Prostate gland (tissue), 2 donors: ENCODE data around the gene SNRNP48. TPM values are rescaled to one million over a fixed set of nuclear protein-coding genes. Genes with fewer than 3 reads are reported as not detected.

Experiments
- DNase-seq: peaks from one replicate; pipeline ENCODE4 v3.0.0-alpha.2; 2019; ENCODE audit warnings: low spot score
- H3K27ac ChIP-seq, 2 donors: fragments of 200-600 bp; sonication (generic); 2 replicates each; pipeline ENCODE4 v1.5.1; 2017 to 2019
- H3K27me3 ChIP-seq: fragments of 200-600 bp; sonication (generic); replicated peaks from 2 replicates; pipeline ENCODE4 v1.5.1; 2019; ENCODE audit not compliant: insufficient read depth
- H3K36me3 ChIP-seq, 2 donors: fragments of 200-600 bp; sonication (generic); 1 replicate in 1 of 2; 2 replicates in 1 of 2; pipeline versions ENCODE4 v1.5.1 to v1.8.1; 2017 to 2019
- H3K4me1 ChIP-seq: fragments of 200-600 bp; sonication (generic); replicated peaks from 2 replicates; pipeline ENCODE4 v1.5.1; 2019
- H3K4me3 ChIP-seq, 2 donors: fragments of 200-600 bp; sonication (generic); 2 replicates each; pipeline ENCODE4 v1.5.1; 2017 to 2019
- H3K9me3 ChIP-seq: fragments of 200-600 bp; sonication (generic); 2 replicates; pipeline ENCODE4 v1.5.1; 2017
- CTCF ChIP-seq, 4 experiments: fragments of 200-600 bp in 2 of 4; fragments of 450-650 bp in 2 of 4; sonication (generic) in 2 of 4; IDR thresholded peaks; 1 replicate in 3 of 4; 2 replicates in 1 of 4; pipeline ENCODE4 v1.5.1; 2016 to 2019; ENCODE audit warnings: antibody characterized with exemption in 4 of 4, mild to moderate bottlenecking in 2 of 4, moderate library complexity in 2 of 4
- POLR2A ChIP-seq: fragments of 450-650 bp; IDR thresholded peaks from one replicate; pipeline ENCODE4 v1.6.1; 2016; ENCODE audit warnings: antibody characterized with exemption, mild to moderate bottlenecking
- POLR2AphosphoS5 ChIP-seq: sonication (generic); formaldehyde crosslinking; IDR thresholded peaks from one replicate; pipeline ENCODE4 v1.6.1; 2017; ENCODE audit warnings: antibody characterized with exemption
- WGBS: methylation state at CpG from one replicate; pipeline ENCODE4 v1.1.5; 2018; 5-methylcytosine and 5-hydroxymethylcytosine counted together
- intact Hi-C: fragments of 100-400 bp; cut with DNase I; formaldehyde crosslinking; loops from one replicate; pipeline ENCODE4 v1.14.2; 2022
- total RNA-seq, 2 donors: library from RNA; depleted of rRNA; stranded (reverse); fragments of >200 nt; gene quantifications; one replicate each; pipeline ENCODE4 v1.1.0, GENCODE V29; 2016

Gene SNRNP48
- total RNA-seq, 2 donors from 2014 or later = 13.1 to 19.9 TPM

- Histone ChIP-seq H3K4me1 (peaks cover 11% of the 10 kb centered on the region), H3K27ac (no peak overlapping the region), H3K36me3 (no peaks in the 10 kb centered on the region), H3K27me3 (no peaks in the 10 kb centered on the region), H3K9me3 (no peaks in the 10 kb centered on the region), H3K4me3 (no peak overlapping the region)
- TF ChIP-seq POLR2AphosphoS5 = no peak
- TF ChIP-seq CTCF (IDR thresholded peaks at IDR 0.05) = no peak
- TF ChIP-seq POLR2A = no peak
- 94% methylated on average over 2 of the region's 2 CpGs for WGBS
- intact Hi-C loops = no loop called here
- no peak for DNase-seq
Observed at GRCh38 chr6:7546383-7546782, 43.6 kb upstream of the SNRNP48 start.

GRCh38 chr6:7546896-7547295, 43.1 kb upstream of the SNRNP48 start:
- intact Hi-C loops = no loop called here
- H3K9me3 ChIP-seq = no peaks in the 10 kb centered on the region
- peak overlapping the region in 1 of 2 donors; percentile 33 for H3K27ac ChIP-seq
- DNase-seq = peak; percentile 40
- H3K36me3 ChIP-seq = no peaks in the 10 kb centered on the region
- H3K4me3 ChIP-seq = no peak overlapping the region
- peaks cover 11% of the 10 kb centered on the region for H3K4me1 ChIP-seq
- no peaks in the 10 kb centered on the region for H3K27me3 ChIP-seq
- TF ChIP-seq CTCF (IDR thresholded peaks at IDR 0.05) (no peak), POLR2AphosphoS5 (peak; percentile 18), POLR2A (no peak)
- WGBS = 54% methylated on average over 4 of the region's 4 CpGs

- intact Hi-C loops = no loop called here
- Histone ChIP-seq H3K27ac (peak overlapping the region in 1 of 2 donors; percentile 33), H3K4me3 (no peak overlapping the region), H3K4me1 (peaks cover 11% of the 10 kb centered on the region), H3K36me3 (no peaks in the 10 kb centered on the region), H3K27me3 (no peaks in the 10 kb centered on the region), H3K9me3 (no peaks in the 10 kb centered on the region)
- 96% methylated on average over 4 of the region's 4 CpGs for WGBS
- TF ChIP-seq POLR2AphosphoS5 (no peak), CTCF (IDR thresholded peaks at IDR 0.05) (no peak), POLR2A (no peak)
- DNase-seq = no peak
Observed at GRCh38 chr6:7547315-7547714, 42.7 kb upstream of the SNRNP48 start.

- H3K4me1 ChIP-seq = peaks cover 4% of the 10 kb centered on the region
- no peaks in the 10 kb centered on the region for H3K36me3 ChIP-seq
- no peak overlapping the region for H3K4me3 ChIP-seq
- TF ChIP-seq POLR2AphosphoS5 (no peak), POLR2A (no peak), CTCF (IDR thresholded peaks at IDR 0.05) (no peak)
- intact Hi-C loops = no loop called here
- H3K9me3 ChIP-seq = no peaks in the 10 kb centered on the region
- H3K27me3 ChIP-seq = no peaks in the 10 kb centered on the region
- peak overlapping the region in 1 of 2 donors; percentile 6 for H3K27ac ChIP-seq
- WGBS = 38% methylated on average over 2 of the region's 2 CpGs
- no peak for DNase-seq
Observed at GRCh38 chr6:7550433-7550801, 39.6 kb upstream of the SNRNP48 start.

GRCh38 chr6:7554533-7555275, 35.3 kb upstream of the SNRNP48 start:
- Histone ChIP-seq H3K4me3 (no peak overlapping the region), H3K9me3 (no peaks in the 10 kb centered on the region), H3K27ac (peak overlapping the region; percentile 51 to 70), H3K36me3 (no peaks in the 10 kb centered on the region), H3K27me3 (no peaks in the 10 kb centered on the region), H3K4me1 (peaks cover 5% of the 10 kb centered on the region)
- no peak for TF ChIP-seq POLR2A
- TF ChIP-seq CTCF (IDR thresholded peaks at IDR 0.05) = no peak
- TF ChIP-seq POLR2AphosphoS5 = no peak
- 55% methylated on average over 6 of the region's 6 CpGs for WGBS
- intact Hi-C loops = no loop called here
- no peak for DNase-seq
